GM19397 (cell line): ENCODE results near the gene PRDM2.

Experiments used
- ATAC-seq: cut with Tn5 transposase; IDR thresholded peaks from one replicate; pipeline ENCODE4 v1.9.1; 2021; ENCODE audit warnings: mild to moderate bottlenecking, moderate library complexity; ENCODE audit not compliant: unreplicated experiment

PRDM2 gene

DNA sequence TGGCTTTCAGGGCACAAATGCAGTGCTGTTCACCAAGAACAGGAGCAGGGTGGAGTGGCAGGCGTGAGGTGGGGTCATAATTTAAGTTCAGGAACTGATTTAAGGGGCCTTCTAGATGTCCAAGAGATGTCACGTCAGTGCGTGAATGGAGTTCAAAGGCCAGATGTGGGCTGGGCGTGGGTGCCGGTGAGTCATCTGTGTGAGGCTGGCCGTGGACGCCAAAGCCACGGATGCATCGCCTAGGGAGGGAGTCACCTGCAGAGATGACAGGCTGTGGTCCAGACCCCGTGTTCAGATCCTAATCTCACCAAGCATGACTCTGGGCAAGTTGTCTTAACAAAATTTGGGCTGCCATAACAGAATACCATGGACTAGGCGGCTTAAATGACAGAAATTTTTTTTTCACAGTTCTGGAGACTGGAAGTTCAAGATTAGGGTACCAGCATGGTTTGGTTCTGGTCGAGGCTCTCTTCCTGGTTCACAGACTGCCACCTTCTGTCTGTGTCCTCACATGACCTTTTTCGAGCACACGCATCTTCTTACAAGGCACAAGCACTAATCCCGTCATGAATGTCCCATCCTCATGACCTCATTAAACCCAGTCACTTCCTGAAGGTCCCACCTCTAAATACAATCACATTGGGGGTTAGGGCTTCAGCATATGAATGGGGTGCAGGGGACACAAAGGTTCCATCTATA lies 109.6 kb downstream of the PRDM2 start:
- no peak for ATAC-seq

DNA sequence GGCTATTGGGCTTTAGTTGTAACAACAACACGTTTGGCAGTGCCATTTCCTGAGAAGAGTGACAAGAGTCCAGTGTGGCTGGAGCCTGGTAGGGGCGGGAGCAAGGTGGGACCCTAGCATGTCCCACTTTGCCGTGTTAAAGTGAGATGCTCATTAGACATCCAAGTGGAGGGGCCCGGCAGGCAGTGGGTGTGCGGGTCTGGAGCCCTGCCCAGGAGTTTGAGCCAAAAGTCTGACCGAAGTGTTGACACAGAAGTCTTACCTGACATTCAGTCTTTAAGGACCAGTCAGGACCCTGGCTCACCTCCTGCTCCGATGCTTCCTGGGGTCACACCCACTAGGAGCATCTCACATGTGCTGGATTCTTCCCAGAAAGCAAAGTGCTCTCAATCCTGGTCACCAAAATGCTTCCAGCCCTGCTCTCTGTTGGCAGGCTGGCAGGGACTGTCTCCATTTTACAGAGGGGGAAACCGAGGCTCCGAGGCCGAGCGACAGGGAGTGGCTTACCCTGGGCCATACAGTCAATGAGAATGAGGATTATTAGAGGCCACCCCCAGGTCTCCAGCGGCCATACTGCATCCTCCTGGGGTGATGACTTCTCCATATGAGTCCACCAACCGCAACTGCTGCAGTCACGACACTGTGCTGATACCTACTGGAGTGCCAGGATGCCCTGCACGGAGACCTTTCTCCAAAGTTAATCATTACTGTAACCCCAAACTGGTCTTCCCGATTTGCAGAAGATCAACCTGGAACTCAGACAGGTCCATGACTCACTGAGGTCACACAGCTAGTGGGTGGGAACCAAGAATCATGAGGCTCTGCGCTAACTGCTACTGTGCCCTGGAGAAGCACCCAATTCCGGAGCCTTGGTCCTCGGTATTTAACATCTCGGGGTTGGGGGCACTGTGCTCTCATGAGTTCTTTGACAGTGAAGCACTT lies 112.7 kb downstream of the PRDM2 start:
- no peak for ATAC-seq

DNA sequence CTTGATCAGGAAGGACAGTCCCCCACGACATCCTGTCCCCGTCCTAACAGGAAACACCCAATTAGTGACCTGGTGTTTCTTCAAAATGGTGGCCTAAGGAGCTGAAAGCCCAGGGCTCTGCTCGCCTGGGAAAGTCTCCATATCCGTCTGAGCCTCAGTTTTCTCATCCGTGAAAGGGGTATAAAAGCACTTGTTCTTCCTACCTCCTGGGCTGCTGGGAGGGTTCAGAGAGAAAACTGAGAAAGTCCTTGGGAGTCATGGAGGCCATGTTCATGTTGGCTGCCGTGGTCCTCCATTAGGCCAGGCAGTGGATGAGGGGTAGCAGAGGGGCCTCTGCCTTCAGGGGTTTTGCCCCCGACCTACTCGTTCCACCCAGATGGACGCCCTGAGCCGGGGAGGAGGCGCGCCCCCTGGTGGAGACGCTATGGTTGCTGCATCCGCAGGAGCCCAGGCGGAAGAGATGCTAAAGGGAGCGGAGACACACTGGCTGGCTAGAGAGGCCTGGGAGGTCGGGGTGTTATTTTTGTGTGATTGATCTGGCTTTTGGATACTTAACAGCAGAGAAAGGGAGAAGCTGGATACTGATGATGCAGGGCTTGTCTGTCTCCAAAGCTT lies 113.5 kb downstream of the PRDM2 start:
- no peak for ATAC-seq

DNA sequence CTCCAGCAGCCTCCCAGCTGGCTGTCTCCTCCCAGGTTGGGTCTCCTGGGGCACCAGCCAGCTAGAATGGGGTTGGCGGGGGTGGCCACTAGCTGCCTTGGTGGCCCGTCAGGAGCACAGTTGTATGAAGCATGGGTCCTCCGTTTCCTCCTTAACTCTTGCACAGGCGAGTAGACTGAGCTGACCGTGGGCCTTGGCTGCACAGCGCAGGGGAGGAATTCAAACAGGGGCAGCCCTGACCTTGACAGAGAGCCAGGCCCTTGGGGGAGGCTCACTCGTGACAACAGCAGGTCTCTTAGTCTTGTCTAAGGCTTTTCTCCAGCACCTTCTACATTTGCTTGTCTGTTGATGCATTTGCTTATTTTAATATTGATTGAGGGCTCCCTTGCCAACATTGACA lies 114.1 kb downstream of the PRDM2 start:
- no peak for ATAC-seq

- no peak for ATAC-seq
These were observed 116.2 kb downstream of the PRDM2 start for GRCh38 chr1:13816016-13816760.

DNA sequence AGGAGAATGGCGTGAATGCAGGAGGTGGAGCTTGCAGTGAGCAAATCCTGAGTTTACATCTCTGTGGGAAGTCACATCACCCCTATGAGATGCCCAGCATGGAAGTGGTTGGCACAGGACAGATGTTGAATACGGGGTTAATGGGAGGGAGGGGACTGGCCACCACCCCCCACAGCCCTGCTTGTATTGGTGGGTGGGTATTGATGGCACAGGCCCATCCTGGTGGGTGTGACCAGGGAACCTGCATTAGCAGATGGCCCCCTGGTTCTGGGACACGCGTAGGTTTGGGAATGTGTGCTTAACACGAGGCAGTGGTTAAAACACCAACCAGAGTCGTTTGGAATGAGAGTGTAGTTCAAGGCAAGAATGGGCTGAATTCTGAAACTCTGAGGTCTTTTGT lies 117.9 kb downstream of the PRDM2 start:
- no peak for ATAC-seq

- ATAC-seq = no peak
These were observed 118.9 kb downstream of the PRDM2 start for GRCh38 chr1:13818926-13819325.

DNA sequence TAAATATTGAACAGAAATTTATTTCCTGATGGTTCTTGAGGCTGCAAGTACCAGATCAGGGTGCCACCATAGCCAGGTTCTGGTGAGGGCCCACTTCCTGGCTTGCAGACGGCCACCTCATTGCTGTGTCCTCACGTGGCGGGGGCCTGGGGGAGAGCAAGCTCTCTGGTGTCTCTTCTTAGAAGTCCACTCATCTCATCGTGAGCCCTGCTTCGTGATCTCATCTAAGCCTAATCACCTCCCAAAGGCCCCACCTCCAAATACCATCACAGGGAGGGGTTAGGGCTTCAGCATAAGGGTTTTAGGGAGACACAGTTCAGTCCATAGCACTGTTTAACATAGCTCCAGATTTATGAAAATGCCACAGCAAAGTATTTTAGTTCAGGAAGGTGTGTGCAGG lies 119.7 kb downstream of the PRDM2 start:
- ATAC-seq = no peak

DNA sequence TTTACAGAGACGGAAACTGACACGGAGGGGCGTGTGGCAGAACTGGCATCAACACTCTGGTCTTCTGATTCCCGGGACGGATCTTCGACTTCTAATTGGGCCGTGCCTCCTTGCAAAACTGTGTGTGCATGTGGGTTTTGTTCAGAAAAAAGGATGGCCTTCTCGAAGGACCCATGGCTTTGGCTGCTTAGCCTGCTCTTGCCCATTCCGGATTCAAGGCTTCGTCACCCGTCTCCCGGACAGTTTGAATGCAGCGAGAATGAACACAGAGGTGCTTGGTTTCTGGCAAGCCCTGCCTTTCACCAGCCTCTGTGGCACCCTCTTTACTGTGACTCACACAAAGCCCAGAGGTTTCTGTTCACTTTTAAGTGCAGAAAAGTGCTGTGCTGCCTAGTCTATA lies 120.1 kb downstream of the PRDM2 start:
- no peak for ATAC-seq

DNA sequence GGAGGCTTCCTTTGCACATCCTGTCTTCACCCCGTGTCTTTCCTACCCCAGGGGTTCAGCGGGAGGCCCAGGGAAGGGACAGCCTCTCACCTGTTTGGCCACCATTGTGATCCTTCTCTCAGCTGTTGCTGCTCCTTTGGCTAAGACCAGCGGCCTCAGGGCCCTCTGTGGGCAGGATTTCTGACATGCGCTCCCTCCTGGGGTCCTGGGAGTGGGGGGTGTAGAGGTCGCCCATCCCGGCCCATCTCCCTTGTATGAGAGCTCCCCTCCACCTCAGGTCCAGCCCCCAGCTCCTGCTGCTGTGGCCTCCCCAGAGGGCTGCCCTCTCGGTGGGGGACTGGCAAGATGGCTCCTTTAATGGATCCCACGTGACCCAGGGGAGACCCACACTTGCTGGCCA lies 120.5 kb downstream of the PRDM2 start:
- no peak for ATAC-seq

- no peak for ATAC-seq
These were observed 123.3 kb downstream of the PRDM2 start for GRCh38 chr1:13823126-13823880.

DNA sequence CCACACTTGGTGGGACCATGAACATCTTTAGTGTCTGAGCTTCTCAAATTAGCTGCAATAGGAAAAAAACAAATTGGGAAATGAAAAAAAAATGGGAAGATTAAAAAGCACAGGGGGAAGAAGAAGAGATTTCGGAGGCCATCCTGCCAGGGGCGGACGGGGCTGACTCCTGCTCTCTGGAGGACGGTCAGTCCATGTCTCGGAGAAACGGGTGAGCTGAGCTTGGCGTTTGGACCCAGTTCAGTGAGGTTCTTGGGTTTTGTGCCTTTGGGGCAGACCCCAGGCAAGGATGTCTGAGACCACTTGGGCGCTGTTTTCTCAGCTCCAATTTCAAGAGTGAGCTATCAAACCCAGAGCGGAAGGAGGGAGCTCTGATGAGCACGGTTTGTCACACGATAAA lies 123.9 kb downstream of the PRDM2 start:
- ATAC-seq = no peak

GRCh38 chr1:13824626-13825025 lies 124.6 kb downstream of the PRDM2 start:
- ATAC-seq = no peak

GRCh38 chr1:13825033-13825432 lies 125.0 kb downstream of the PRDM2 start:
- ATAC-seq = no peak

DNA sequence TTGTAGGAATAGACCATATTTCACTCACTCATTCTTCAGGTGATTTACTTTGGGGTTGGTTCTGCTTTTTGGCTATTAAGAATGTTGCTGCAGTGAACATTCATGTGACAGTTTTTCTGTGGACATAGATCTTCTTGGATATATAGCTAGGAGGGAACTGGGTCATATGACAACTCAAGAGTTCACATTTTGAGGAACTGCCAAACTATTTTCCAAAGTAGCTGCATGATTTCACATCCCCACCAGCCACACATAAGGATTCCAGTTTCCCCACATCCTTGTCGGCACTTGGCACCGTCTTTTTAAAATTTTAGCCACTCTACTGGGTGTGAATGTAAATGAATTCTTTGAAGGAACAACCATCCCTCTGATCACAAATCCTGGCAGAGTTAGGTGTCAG lies 126.0 kb downstream of the PRDM2 start:
- no peak for ATAC-seq

DNA sequence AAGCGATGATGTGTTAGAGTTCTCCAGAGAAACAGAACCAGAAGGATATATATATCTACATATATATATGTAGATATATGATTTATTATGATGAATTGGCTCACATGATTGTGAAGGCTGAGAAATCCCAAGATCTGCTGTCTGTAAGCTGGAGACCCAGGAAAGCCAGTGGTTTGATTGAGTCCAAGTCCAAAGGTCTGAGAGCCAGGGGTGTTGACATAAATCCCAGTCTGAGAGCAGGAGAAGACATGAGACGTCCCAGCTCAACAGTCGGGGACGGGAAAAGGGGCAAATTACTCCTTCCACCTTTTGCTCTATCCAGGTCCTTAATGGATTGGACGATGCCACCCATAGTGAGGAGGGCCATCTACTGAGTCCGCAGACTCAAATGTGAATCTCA lies 126.6 kb downstream of the PRDM2 start:
- no peak for ATAC-seq

- ATAC-seq = no peak
These were observed 128.6 kb downstream of the PRDM2 start for GRCh38 chr1:13828454-13829151.

DNA sequence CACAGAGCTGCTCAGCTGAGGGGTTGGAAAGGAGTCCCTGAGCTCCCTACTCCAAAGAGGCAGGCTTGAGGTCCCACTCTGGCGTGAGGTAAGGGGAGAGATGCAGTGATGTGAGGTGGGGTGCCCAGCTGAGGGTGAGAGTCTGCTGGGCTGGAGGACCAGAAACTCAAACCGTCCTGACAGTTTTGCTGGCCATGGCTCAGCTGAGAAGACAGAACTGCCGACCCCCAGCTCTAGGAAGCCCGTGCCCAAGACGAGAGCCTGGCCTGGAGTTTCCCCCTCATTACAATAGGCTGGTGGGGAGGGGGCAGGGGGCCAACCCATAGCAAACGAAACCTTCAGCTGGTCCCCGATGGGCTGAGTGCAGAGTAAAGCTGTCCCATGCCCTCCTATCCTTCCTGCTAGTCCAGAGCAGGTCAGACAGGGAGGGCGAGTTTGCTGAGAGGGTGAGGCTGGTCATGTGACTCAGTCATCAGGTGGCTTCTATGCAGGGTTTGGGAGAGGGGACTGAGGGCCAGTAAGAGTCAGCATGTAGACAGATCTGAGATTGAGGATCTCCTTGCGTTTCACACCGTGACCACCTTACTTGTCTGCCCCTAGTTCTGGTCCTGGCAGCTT lies 129.3 kb downstream of the PRDM2 start:
- no peak for ATAC-seq

- no peak for ATAC-seq
These were observed 130.2 kb downstream of the PRDM2 start for GRCh38 chr1:13830170-13830569.
